ENCODE data around the gene MAP2K7.
"Not testable (repeated sequence)": the region's sequence is repeated elsewhere in the genome, so short reads cannot be mapped to it uniquely, and the experiment has no call there.

MAP2K7 gene

DNA sequence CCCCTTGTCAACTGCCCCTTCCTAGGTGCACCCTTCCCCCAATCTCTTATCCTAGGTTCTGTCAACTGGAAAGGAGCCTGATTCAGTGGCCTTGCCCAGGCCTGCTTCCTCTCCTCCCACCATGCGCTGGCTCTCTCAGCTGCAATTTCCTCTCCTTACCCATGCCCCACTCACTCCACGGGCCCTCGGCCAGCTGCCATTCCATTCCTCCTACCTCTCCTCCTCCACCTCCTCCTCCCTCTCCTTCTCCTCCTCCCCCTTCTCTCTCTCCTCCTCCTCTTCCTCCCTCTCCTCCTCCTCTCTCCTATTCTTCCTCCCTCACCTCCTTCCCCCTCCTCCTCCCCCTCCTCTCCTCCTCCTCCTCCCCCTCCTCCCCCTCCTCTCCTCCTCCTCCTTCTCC, 49.4 kb downstream of the MAP2K7 start:
- no peak for DNase-seq (ENCODE audit: low read depth)
- H3K4me3 ChIP-seq (ENCODE audit: low read depth, low read length) = no peak overlapping the region
- TF ChIP-seq, protein P1, sequence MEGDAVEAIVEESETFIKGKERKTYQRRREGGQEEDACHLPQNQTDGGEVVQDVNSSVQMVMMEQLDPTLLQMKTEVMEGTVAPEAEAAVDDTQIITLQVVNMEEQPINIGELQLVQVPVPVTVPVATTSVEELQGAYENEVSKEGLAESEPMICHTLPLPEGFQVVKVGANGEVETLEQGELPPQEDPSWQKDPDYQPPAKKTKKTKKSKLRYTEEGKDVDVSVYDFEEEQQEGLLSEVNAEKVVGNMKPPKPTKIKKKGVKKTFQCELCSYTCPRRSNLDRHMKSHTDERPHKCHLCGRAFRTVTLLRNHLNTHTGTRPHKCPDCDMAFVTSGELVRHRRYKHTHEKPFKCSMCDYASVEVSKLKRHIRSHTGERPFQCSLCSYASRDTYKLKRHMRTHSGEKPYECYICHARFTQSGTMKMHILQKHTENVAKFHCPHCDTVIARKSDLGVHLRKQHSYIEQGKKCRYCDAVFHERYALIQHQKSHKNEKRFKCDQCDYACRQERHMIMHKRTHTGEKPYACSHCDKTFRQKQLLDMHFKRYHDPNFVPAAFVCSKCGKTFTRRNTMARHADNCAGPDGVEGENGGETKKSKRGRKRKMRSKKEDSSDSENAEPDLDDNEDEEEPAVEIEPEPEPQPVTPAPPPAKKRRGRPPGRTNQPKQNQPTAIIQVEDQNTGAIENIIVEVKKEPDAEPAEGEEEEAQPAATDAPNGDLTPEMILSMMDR (IDR thresholded peaks at IDR 0.05; ENCODE audit: low read depth, low read length, missing control alignments) = no peak

DNA sequence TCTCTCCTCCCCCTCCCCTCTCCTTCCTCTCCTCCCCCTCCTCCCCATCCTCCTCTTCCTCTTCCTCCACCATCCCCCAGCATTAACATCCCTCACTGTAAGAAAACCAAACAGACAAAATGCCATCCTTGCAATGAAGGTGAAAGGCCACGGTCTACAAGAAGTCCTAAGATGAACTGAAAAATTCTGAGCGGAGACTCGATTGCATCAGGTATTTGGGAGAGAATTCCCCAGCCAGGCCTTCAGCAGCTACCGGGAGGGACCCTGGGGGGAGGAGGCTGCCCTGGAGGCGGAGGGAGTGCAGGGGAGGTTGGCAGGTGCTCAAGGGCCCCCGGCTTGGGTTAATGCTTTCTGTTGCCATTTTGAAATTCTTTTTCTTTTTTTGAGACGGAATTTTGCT, 49.9 kb downstream of the MAP2K7 start:
- DNase-seq (ENCODE audit: low read depth) = no peak
- TF ChIP-seq, protein P1 (IDR thresholded peaks at IDR 0.05; ENCODE audit: low read depth, low read length, missing control alignments) = no peak
- H3K4me3 ChIP-seq (ENCODE audit: low read depth, low read length) = no peak overlapping the region

DNA sequence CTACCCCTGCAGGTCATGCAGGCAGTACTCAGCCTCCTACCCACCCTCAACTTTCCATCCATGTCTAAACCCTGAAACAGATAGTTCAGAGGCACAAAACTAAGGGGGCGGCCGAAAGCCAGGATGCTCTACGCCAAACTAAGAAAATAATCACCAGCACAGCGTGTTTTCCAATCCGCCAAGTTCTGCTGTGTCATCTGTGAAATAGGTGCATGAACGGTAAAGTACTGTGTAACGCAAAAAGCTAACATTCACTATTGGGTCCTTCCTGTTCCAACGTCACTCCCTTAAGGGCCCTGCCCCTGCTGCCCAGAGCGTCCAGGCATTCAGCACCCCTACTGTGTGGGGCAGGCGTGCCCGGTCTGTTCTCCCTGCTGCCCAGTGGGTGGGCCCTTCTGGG, 52.0 kb downstream of the MAP2K7 start:
- no peak overlapping the region for H3K4me3 ChIP-seq (ENCODE audit: low read depth, low read length)
- TF ChIP-seq, protein P1 (IDR thresholded peaks at IDR 0.05; ENCODE audit: low read depth, low read length, missing control alignments) = no peak
- no peak for DNase-seq (ENCODE audit: low read depth)

DNA sequence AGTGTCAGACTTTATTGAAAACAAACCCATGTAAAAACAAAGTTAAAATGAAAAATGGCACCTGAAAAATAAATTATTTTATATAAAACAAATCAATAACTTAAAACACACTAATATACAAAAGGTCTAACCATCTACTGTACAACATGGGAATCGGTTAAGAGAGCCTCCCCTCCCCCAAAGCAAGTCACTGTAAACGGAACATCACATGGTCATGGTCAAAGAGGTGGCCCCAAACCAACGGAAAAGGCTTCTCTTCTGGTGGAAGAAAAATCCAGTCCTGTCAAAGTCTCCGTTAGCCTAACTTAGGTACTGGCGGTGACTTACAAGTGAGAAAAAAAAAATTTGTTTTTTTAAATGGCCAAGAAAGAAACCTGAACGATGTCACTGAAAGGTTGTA, 55.5 kb downstream of the MAP2K7 start:
- H3K4me3 ChIP-seq (ENCODE audit: low read depth, low read length) = no peak overlapping the region
- TF ChIP-seq, protein P1 (IDR thresholded peaks at IDR 0.05; ENCODE audit: low read depth, low read length, missing control alignments) = no peak
- DNase-seq (ENCODE audit: low read depth) = no peak

DNA sequence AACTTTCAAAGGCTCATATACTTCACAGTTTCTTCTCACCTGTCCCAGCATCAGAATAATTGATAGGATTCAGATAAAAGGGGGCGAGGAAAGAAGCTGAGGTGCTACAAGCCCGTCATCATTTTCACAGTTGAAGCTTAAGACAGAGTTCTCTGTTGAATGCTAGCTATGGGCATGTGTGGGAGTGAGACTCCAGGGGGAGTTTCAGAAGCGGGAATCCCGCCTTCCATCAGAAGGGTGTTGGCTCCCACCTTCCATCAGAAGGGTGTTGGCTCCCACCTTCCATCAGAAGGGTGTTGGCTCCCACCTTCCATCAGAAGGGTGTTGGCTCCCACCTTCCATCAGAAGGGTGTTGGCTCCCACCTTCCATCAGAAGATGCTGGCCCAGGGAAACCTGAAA, 57.4 kb downstream of the MAP2K7 start:
- DNase-seq (ENCODE audit: low read depth); H3K4me3 ChIP-seq (ENCODE audit: low read depth, low read length): not testable (repeated sequence)

DNA sequence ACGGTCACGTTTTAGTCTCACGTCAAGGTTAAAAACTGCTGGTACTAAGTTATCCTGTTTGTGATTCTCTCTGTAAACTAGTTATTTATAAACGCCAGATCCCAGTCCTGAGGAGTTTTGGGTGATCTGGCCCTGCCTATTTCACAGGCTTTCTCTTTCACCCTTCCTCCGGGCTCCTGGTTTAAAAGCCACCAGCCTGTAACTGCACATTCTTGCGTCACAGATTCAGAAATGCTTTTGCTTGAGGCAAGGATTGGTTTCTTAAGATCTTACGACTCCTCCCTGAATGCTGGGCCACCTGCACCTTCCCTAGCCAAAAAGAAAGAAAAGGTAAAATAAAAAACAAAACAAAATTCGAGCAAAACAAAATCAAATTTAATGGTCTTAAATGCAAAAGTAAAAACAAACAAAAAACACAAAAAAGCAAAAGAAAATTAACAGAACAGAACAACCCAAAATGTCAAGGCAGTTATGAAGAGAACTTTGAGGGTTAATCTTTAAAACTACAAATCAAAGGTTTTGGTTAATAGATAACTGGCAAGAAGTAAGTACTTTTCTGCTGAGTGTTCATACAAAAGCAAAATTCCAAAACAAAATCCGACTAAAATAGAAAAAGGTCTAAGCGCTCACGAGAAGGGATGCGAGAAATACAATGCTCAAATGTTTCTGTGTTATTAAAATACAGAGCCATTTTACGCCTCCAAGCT, 58.4 kb downstream of the MAP2K7 start:
- TF ChIP-seq, protein P1 (IDR thresholded peaks at IDR 0.05; ENCODE audit: low read depth, low read length, missing control alignments) = no peak
- no peak for DNase-seq (ENCODE audit: low read depth)
- H3K4me3 ChIP-seq (ENCODE audit: low read depth, low read length) = no peak overlapping the region

DNA sequence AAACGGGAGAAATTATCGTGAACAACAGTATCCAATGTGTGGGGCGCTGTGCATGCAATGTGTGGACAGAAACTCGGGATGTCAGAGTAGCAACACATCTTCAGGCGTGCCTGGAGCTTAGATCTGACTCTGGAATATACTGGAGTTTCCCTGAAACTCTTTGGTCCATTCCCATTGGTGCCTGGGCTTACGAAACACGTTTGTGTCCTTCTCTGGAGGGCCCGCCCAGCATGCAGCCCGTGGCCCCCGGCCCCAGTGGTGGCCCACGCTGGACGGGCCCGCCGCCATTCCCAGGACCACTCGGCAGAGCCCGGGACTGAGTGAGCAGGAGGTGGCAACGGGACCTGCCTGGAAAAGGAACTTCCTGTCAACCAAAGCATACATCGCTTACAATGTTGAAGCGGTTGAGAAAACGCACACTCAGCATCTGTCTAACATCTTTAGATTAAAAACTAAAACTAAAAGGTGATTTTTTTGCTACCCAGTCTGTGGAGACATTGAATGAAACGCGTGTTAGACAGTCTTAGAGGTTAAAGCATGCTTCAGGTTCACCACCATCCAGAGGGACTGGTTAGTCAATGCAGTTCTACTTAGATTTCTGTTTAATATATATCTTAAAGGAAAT, 59.1 kb downstream of the MAP2K7 start:
- TF ChIP-seq, protein P1 (IDR thresholded peaks at IDR 0.05; ENCODE audit: low read depth, low read length, missing control alignments) = no peak
- no peak for DNase-seq (ENCODE audit: low read depth)
- no peak overlapping the region for H3K4me3 ChIP-seq (ENCODE audit: low read depth, low read length)

All from GM12864 (cell line).